K562 (cell line): Measurements from ENCODE around the gene ALDH18A1. TPM values are rescaled to one million over a fixed set of nuclear protein-coding genes. Genes with fewer than 3 reads are reported as not detected.

ENCODE experiments used
- ATAC-seq: fragments of 200-7000 bp; cut with Tn5 transposase; 3 replicates; pipeline ENCODE4 v1.9.1; 2020; ENCODE audit warnings: moderate library complexity
- BruUV-seq: library from RNA; stranded (reverse); fragments of 400-500 nt; replicated peaks from 2 replicates; lab custom pipeline; 2021; lab: Mats Ljungman, UMichigan
- CTCF ChIA-PET: fragments of 300-600 bp; formaldehyde crosslinking; extraction: SDS; loops from one replicate; lab custom pipeline; 2021; ENCODE audit warnings: low intra/inter-chr PET ratio; lab: Yijun Ruan, JAX
- POLR2A ChIA-PET: fragments of 300-600, 350-650 bp; sonication (Branson Sonifier 250); formaldehyde crosslinking; extraction: SDS; loops from one replicate; lab custom pipeline; 2021; ENCODE audit warnings: antibody characterized with exemption, inconsistent platforms; lab: Yijun Ruan, JAX
- DNase-seq, 4 experiments: peaks; one replicate each; pipeline versions ENCODE4 v3.0.0 to v3.0.0-alpha.2; 2011 to 2018; ENCODE audit warnings: low spot score in 3 of 4, mixed read lengths in 3 of 4; ENCODE audit errors: extremely low read depth in 1 of 4
- FAIRE-seq: peaks from 2 replicates; lab custom pipeline; 2011; peaks lifted over from hg19 to GRCh38; lab: Jason Lieb, UNC
- H2AFZ ChIP-seq: 2 replicates; pipeline ENCODE4 v1.6.0; 2011; ENCODE audit warnings: low read depth, low read length, control low read depth, inconsistent platforms
- H3K27ac ChIP-seq: fragments of 200-600 bp; 3 replicates; pipeline ENCODE4 v1.8.0; 2011; ENCODE audit warnings: low read depth, mild to moderate bottlenecking, control low read depth, inconsistent platforms, low read length, moderate library complexity, mixed read lengths; ENCODE audit errors: extremely low read depth
- H3K27me3 ChIP-seq, 2 experiments: fragments of 300-600 bp in 1 of 2; 2 replicates in 1 of 2; 3 replicates in 1 of 2; pipeline versions ENCODE4 v1.6.0 to v1.8.0; 2011; ENCODE audit warnings: inconsistent platforms in 2 of 2, low read length in 2 of 2, mild to moderate bottlenecking in 1 of 2, mixed read lengths in 1 of 2, moderate library complexity in 1 of 2; ENCODE audit not compliant: control insufficient read depth in 2 of 2, insufficient read depth in 2 of 2
- H3K36me3 ChIP-seq: fragments of 300-600 bp; 3 replicates; pipeline ENCODE4 v1.8.0; 2011; ENCODE audit warnings: mild to moderate bottlenecking, low read length, inconsistent platforms; ENCODE audit not compliant: control insufficient read depth, insufficient read depth
- H3K4me1 ChIP-seq, 2 experiments: fragments of 200-600 bp in 1 of 2; replicated peaks in 1 of 2; 2 replicates in 1 of 2; 3 replicates in 1 of 2; pipeline versions ENCODE4 v1.5.1 to v1.8.0; 2011; ENCODE audit warnings: inconsistent platforms in 2 of 2, low read length in 2 of 2, mild to moderate bottlenecking in 1 of 2, mixed read lengths in 1 of 2, moderate library complexity in 1 of 2; ENCODE audit not compliant: control insufficient read depth in 2 of 2, insufficient read depth in 2 of 2
- H3K4me2 ChIP-seq: 2 replicates; pipeline ENCODE4 v1.6.1; 2011; ENCODE audit warnings: low read length, control low read depth, inconsistent platforms, mixed read lengths; ENCODE audit not compliant: insufficient read depth
- H3K4me3 ChIP-seq: fragments of 200-600 bp; sonication (generic), shearing (Covaris generic); 2 replicates; pipeline ENCODE4 v1.5.1; 2016; ENCODE audit warnings: control low read depth, inconsistent platforms
- H3K79me2 ChIP-seq: fragments of 200-600 bp; 3 replicates; pipeline ENCODE4 v1.8.0; 2011; ENCODE audit warnings: low read length, inconsistent platforms; ENCODE audit not compliant: control insufficient read depth, insufficient read depth
- H3K9ac ChIP-seq, 2 experiments: 2 replicates each; pipeline versions ENCODE4 v1.6.0 to v1.6.1; 2011; ENCODE audit warnings: low read depth in 2 of 2, low read length in 2 of 2, control low read depth in 1 of 2, inconsistent platforms in 1 of 2, mild to moderate bottlenecking in 1 of 2, mixed read lengths in 1 of 2; ENCODE audit not compliant: insufficient read depth in 1 of 2
- H3K9me1 ChIP-seq: one replicate; pipeline ENCODE4 v1.6.0; 2011; ENCODE audit warnings: inconsistent platforms, mild to moderate bottlenecking, low read length, moderate library complexity; ENCODE audit not compliant: control insufficient read depth, insufficient read depth
- H3K9me3 ChIP-seq: replicated peaks from 2 replicates; pipeline ENCODE4 v1.5.1; 2011; ENCODE audit warnings: low read depth, low read length, inconsistent platforms; ENCODE audit not compliant: control insufficient read depth, insufficient read depth
- H4K20me1 ChIP-seq: replicated peaks from 2 replicates; pipeline ENCODE4 v1.6.1; 2011; ENCODE audit warnings: low read length, inconsistent platforms, mixed read lengths; ENCODE audit not compliant: control insufficient read depth, insufficient read depth
- C11orf30 ChIP-seq: fragments of 450-650 bp; IDR thresholded peaks from 2 replicates; pipeline ENCODE4 v1.6.1; 2016; ENCODE audit warnings: low read depth, mild to moderate bottlenecking
- CHD7 ChIP-seq: fragments of 200-600 bp; sonication (generic); IDR thresholded peaks from one replicate; pipeline ENCODE4 v1.6.1; 2012; ENCODE audit warnings: mild to moderate bottlenecking, low read depth, low read length, inconsistent platforms
- CREBBP ChIP-seq: IDR thresholded peaks from one replicate; pipeline ENCODE4 v1.6.1; 2012; ENCODE audit warnings: low read depth, mild to moderate bottlenecking, control low read depth, inconsistent platforms, low read length
- MEIS2 ChIP-seq: fragments of 450-650 bp; IDR thresholded peaks from 2 replicates; pipeline ENCODE4 v1.6.1; 2014; ENCODE audit warnings: mild to moderate bottlenecking; ENCODE audit not compliant: partially characterized antibody
- NFXL1 ChIP-seq: fragments of 450-650 bp; formaldehyde crosslinking; IDR thresholded peaks from 2 replicates; pipeline ENCODE4 v1.4.0; 2021; ENCODE audit warnings: mild to moderate bottlenecking
- NR2F6 ChIP-seq: fragments of 450-650 bp; formaldehyde crosslinking; IDR thresholded peaks from 2 replicates; pipeline ENCODE4 v1.4.0; 2020; ENCODE audit warnings: mild to moderate bottlenecking
- SIX5 ChIP-seq, 2 experiments: IDR thresholded peaks; 2 replicates each; pipeline ENCODE4 v1.6.1; 2011; ENCODE audit warnings: low read length in 2 of 2, borderline replicate concordance in 1 of 2, low read depth in 1 of 2, mild to moderate bottlenecking in 1 of 2, moderate library complexity in 1 of 2; ENCODE audit not compliant: insufficient read depth in 1 of 2
- SRSF1 ChIP-seq: fragments of 200-400 bp; formaldehyde crosslinking; IDR thresholded peaks from 2 replicates; pipeline ENCODE4 v1.6.1; 2017; ENCODE audit warnings: mild to moderate bottlenecking, low read depth, low read length, moderate library complexity
- XRCC3 ChIP-seq: fragments of 450-650 bp; IDR thresholded peaks from 2 replicates; pipeline ENCODE4 v1.6.1; 2017; ENCODE audit warnings: mild to moderate bottlenecking, moderate library complexity
- ZSCAN29 ChIP-seq: fragments of 450-650 bp; IDR thresholded peaks from 2 replicates; pipeline ENCODE4 v1.6.1; 2017
- WGBS: fragments of 100-300 bp; shearing (Covaris generic); methylation state at CpG from one replicate; pipeline ENCODE4 v1.1.6; 2016; ENCODE audit warnings: low coverage, mixed read lengths; ENCODE audit not compliant: insufficient coverage; ENCODE audit errors: missing lambda C conversion rate; 5-methylcytosine and 5-hydroxymethylcytosine counted together
- in situ Hi-C: fragments of 300-500 bp; cut with MboI; formaldehyde crosslinking; loops from 4 replicates; pipeline ENCODE4 v1.15.0; 2018; ENCODE audit warnings: inconsistent platforms, mixed read lengths
- intact Hi-C: fragments of 100-400 bp; cut with micrococcal nuclease; formaldehyde crosslinking; loops from 2 replicates; pipeline ENCODE4 v1.14.2; 2022
- polyA plus RNA-seq, 8 experiments: library from polyadenylated mRNA; depleted of rRNA in 4 of 8; stranded (reverse) in 5 of 8; unstranded in 3 of 8; fragments of >200 nt; fragmentation: Nextera tagmentation in 2 of 8; fragmentation: Illumina TruSeq in 1 of 8; extraction: Ambion mirVana in 2 of 8; extraction: Trizol in 1 of 8; gene quantifications; 2 replicates each; pipeline versions ENCODE4 v1.2.1 to v1.2.3, GENCODE V29; 2011 to 2014; ENCODE audit warnings: inconsistent platforms in 1 of 8, missing spikeins in 1 of 8
- total RNA-seq, 7 experiments: library from RNA; depleted of rRNA in 6 of 7; stranded (reverse); fragments of >200 nt in 6 of 7; fragmentation: Illumina TruSeq in 2 of 7; extraction: Trizol in 2 of 7; gene quantifications; 2 replicates each; pipeline versions ENCODE4 v1.2.1 to v1.2.3, GENCODE V29; 2011 to 2021; ENCODE audit warnings: low replicate concordance in 1 of 7

ALDH18A1 gene
- total and polyA plus RNA-seq, 9 of the 15 experiments (the other 6 are each of a cell fraction or from before 2014, with no cell fraction given): 12.0 to 83.3 (median 43.8) TPM

- H3K36me3 ChIP-seq: no peaks in the 10 kb centered on the region
- no peak overlapping the region for H3K27ac ChIP-seq
- H2AFZ ChIP-seq: no peak overlapping the region
- intact Hi-C loops (no loop called here), in situ Hi-C loops (no loop called here)
- POLR2A ChIA-PET: interaction anchor here (0.5 to 1.2 kb wide), 2 partner anchors 58 to 223 kb away, joined by 3 read pairs; no protein-coding TSS in a partner anchor
- no peaks in the 10 kb centered on the region for H3K9me3 ChIP-seq
- no TSS peak for BruUV-seq
- no peak overlapping the region for H3K4me3 ChIP-seq
- no peak for FAIRE-seq
- no peaks in the 10 kb centered on the region for H3K79me2 ChIP-seq
- no peak for TF ChIP-seq XRCC3
- TF ChIP-seq SRSF1: no peak
- no peak for TF ChIP-seq C11orf30
- no peak for TF ChIP-seq CREBBP
- TF ChIP-seq NR2F6: no peak
- no peak for TF ChIP-seq NFXL1 (CRISPR knock-in tag)
- TF ChIP-seq SIX5 (IDR thresholded peaks at IDR 0.05; ENCODE audit: borderline replicate concordance in 1 of 2, insufficient read depth in 1 of 2, low read depth in 1 of 2, low read length in 2 of 2): no peak
- no peak for TF ChIP-seq CHD7
- TF ChIP-seq ZSCAN29: no peak
- TF ChIP-seq MEIS2: no peak
- TF ChIP-seq, all 486 proteins: peak for 0
- Histone ChIP-seq H4K20me1 (no peaks in the 10 kb centered on the region), H3K4me2 (no peak overlapping the region), H3K4me1 (no peaks in the 10 kb centered on the region), H3K27me3 (peaks cover 0 to 4% of the 10 kb centered on the region in 2 experiments; a peak in 2 of 5 replicates), H3K9ac (no peak overlapping the region), H3K9me1 (no peaks in the 10 kb centered on the region)
- DNase-seq (no peak), ATAC-seq (no peak)
- 0% methylated on average over 1 of the region's 1 CpG for WGBS
- CTCF ChIA-PET: no interaction called here
Measured at GRCh38 chr10:95588025-95588424, 68.5 kb downstream of the ALDH18A1 start.
